Measurements from ENCODE around the gene ZRSR2. TPM values are rescaled to one million over a fixed set of nuclear protein-coding genes. Genes with fewer than 3 reads are reported as not detected.

ZRSR2 gene
- total RNA-seq, 2 donors from 2014 or later = 2.9 to 6.2 TPM

DNA sequence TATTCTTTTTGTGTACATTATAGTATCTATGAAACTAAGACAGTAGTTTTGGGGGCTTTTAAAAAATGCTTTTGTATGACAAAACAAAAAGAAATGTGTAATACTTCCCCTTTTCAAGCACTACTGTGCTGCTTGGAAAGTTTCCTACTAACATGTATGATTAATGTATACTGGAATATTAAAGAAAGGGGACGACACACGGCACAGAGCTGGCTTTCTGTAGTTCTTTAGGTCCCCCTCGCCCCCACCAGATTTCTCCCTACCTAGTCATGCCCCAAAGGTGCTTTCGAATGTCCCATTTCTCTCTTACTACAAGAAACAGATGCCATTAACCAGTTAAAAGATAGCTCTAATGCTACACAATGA is 65.9 kb downstream of the ZRSR2 start:
- Histone ChIP-seq H3K36me3 (no peaks in the 10 kb centered on the region), H3K9me3 (no peaks in the 10 kb centered on the region), H3K27ac (no peak overlapping the region), H3K4me3 (no peak overlapping the region), H3K27me3 (replicated peaks; ENCODE audit: insufficient read depth) (no peaks in the 10 kb centered on the region), H3K4me1 (replicated peaks) (no peaks in the 10 kb centered on the region)
- intact Hi-C loops (cut with DNase I) = loop anchor here (10.0 kb wide), 1 partner anchor 181 kb away; no protein-coding TSS in a partner anchor
- TF ChIP-seq POLR2AphosphoS5 (IDR thresholded peaks at IDR 0.05) = no peak
- TF ChIP-seq, protein P1, sequence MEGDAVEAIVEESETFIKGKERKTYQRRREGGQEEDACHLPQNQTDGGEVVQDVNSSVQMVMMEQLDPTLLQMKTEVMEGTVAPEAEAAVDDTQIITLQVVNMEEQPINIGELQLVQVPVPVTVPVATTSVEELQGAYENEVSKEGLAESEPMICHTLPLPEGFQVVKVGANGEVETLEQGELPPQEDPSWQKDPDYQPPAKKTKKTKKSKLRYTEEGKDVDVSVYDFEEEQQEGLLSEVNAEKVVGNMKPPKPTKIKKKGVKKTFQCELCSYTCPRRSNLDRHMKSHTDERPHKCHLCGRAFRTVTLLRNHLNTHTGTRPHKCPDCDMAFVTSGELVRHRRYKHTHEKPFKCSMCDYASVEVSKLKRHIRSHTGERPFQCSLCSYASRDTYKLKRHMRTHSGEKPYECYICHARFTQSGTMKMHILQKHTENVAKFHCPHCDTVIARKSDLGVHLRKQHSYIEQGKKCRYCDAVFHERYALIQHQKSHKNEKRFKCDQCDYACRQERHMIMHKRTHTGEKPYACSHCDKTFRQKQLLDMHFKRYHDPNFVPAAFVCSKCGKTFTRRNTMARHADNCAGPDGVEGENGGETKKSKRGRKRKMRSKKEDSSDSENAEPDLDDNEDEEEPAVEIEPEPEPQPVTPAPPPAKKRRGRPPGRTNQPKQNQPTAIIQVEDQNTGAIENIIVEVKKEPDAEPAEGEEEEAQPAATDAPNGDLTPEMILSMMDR (IDR thresholded peaks at IDR 0.05) = no peak
- TF ChIP-seq POLR2A (IDR thresholded peaks at IDR 0.05) = no peak
- 69% methylated on average over 4 of the region's 4 CpGs for WGBS
- DNase-seq (ENCODE audit: low spot score) = no peak

DNA sequence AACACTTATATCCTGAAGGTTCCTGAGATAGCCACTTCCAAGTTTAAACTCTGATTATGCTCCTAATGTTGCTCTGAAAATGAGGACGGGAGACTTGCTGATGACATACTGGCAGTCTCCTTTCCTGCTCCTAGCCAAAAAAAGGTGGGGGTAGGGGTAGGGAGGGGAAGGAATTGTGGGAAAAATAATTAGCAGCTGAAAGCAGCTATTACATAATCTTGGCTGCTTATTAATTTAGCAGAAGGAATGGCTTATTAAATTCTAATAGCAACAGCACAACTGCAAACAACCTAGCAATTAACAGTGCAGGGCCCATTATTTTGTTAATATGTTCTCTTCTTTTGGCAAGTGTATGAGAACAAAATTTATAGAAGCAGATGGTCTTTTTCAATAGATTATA is 66.4 kb downstream of the ZRSR2 start:
- Histone ChIP-seq H3K36me3 (no peaks in the 10 kb centered on the region), H3K9me3 (no peaks in the 10 kb centered on the region), H3K27me3 (replicated peaks; ENCODE audit: insufficient read depth) (no peaks in the 10 kb centered on the region), H3K4me3 (no peak overlapping the region), H3K27ac (no peak overlapping the region), H3K4me1 (replicated peaks) (no peaks in the 10 kb centered on the region)
- no peak for TF ChIP-seq POLR2A (IDR thresholded peaks at IDR 0.05)
- TF ChIP-seq, protein P1 (IDR thresholded peaks at IDR 0.05) = no peak
- intact Hi-C loops (cut with DNase I) = loop anchor here (10.0 kb wide), 1 partner anchor 182 kb away; no protein-coding TSS in a partner anchor
- DNase-seq (ENCODE audit: low spot score) = no peak
- 38% methylated on average over 1 of the region's 1 CpG for WGBS

DNA sequence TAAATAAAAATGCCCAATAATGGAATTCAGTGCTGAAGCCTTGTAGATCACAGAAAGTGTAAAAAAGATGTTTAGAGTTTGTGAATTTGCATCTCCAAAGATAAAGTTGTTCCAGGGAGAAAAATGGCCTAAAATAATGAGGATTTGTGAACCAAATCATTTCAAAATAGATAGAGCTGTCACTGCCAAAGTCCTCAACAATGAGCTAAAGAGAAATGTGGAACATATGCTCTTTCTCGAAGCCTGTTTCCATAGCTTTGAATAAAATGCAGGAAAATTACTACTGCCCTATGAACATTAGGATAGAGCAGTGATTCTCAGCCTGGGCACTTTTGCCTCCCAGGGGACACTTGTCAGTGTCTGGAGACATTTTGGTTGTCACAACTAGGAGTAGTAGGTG is 67.8 kb downstream of the ZRSR2 start:
- H3K27me3 ChIP-seq (replicated peaks; ENCODE audit: insufficient read depth) = no peaks in the 10 kb centered on the region
- H3K27ac ChIP-seq = no peak overlapping the region
- WGBS = 100% methylated on average over 1 of the region's 1 CpG
- H3K4me1 ChIP-seq (replicated peaks) = no peaks in the 10 kb centered on the region
- intact Hi-C loops (cut with DNase I) = loop anchor here (10.0 kb wide), 1 partner anchor 183 kb away; no protein-coding TSS in a partner anchor
- no peak for TF ChIP-seq POLR2A (IDR thresholded peaks at IDR 0.05)
- no peak for TF ChIP-seq POLR2AphosphoS5 (IDR thresholded peaks at IDR 0.05)
- no peak for DNase-seq (ENCODE audit: low spot score)
- no peaks in the 10 kb centered on the region for H3K9me3 ChIP-seq
- no peak overlapping the region for H3K4me3 ChIP-seq
- no peaks in the 10 kb centered on the region for H3K36me3 ChIP-seq

DNA sequence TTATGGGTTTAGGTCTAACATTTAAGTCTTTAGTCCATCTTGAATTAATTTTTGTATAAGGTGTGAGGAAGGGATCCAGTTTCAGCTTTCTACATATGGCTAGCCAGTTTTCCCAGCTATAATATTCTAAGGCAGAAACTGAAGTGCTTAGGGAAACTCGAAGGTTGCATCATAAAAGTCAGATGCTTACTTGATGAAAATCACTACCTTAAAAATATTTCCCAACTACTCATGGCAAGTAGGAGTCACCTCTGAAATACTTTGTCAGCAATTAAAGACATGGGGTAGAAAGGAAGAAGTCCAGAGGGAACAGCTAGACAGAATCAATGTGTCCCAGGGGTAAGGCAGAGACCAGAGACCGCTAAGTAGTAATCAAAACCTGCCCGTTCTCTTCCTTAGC is 70.6 kb downstream of the ZRSR2 start:
- TF ChIP-seq POLR2AphosphoS5 (IDR thresholded peaks at IDR 0.05) (no peak), POLR2A (IDR thresholded peaks at IDR 0.05) (no peak)
- TF ChIP-seq, protein P1 (IDR thresholded peaks at IDR 0.05) = no peak
- Histone ChIP-seq H3K27ac (no peak overlapping the region), H3K9me3 (no peaks in the 10 kb centered on the region), H3K4me3 (no peak overlapping the region), H3K36me3 (no peaks in the 10 kb centered on the region), H3K27me3 (replicated peaks; ENCODE audit: insufficient read depth) (no peaks in the 10 kb centered on the region), H3K4me1 (replicated peaks) (no peaks in the 10 kb centered on the region)
- no peak for DNase-seq (ENCODE audit: low spot score)
- intact Hi-C loops (cut with DNase I) = no loop called here
- WGBS = 88% methylated on average over 3 of the region's 3 CpGs

DNA sequence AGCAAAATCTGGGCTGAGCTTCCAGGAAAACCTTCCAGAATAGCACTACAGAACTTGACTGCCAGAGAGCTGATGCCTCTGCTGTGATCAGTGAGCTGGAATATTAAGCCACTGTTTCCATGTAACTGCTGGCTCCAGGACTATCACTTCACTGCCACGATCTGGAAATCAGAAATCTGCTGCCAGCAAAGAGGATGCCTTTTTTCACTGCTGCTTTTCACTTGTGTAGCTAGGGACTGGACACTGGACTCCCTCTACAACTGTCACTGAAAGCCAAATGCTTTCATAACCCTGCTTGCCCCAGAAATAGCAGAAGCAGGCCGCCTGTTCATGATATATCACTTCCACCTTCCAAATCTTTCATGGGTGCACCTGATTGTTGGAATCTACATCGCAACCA is 73.7 kb downstream of the ZRSR2 start:
- TF ChIP-seq, protein P1 (IDR thresholded peaks at IDR 0.05) = no peak
- no peak for TF ChIP-seq POLR2A (IDR thresholded peaks at IDR 0.05)
- no peak for TF ChIP-seq POLR2AphosphoS5 (IDR thresholded peaks at IDR 0.05)
- no peaks in the 10 kb centered on the region for H3K27me3 ChIP-seq (replicated peaks; ENCODE audit: insufficient read depth)
- intact Hi-C loops (cut with DNase I) = no loop called here
- no peaks in the 10 kb centered on the region for H3K36me3 ChIP-seq
- H3K27ac ChIP-seq = no peak overlapping the region
- no peaks in the 10 kb centered on the region for H3K9me3 ChIP-seq
- WGBS = 81% methylated on average over 3 of the region's 3 CpGs
- no peak for DNase-seq (ENCODE audit: low spot score)
- H3K4me1 ChIP-seq (replicated peaks) = no peaks in the 10 kb centered on the region
- no peak overlapping the region for H3K4me3 ChIP-seq

Data from prostate gland (tissue), 2 donors.